GM12872 (cell line): ENCODE results near the gene UAP1L1.

Experiments used
- CTCF ChIP-seq: IDR thresholded peaks from 3 replicates; pipeline ENCODE4 v1.5.1; 2011; ENCODE audit warnings: low read depth, mild to moderate bottlenecking, low read length, moderate library complexity; ENCODE audit not compliant: insufficient read depth

UAP1L1 gene

GRCh38 chr9:137113385-137114159 is 36.3 kb downstream of the UAP1L1 start:
- TF ChIP-seq CTCF = no peak

- no peak for TF ChIP-seq CTCF
Measured at GRCh38 chr9:137114220-137114612, 36.9 kb downstream of the UAP1L1 start.

GRCh38 chr9:137114613-137115393 is 37.5 kb downstream of the UAP1L1 start, which contains the start of gene DPP7:
DPP7 (minus strand) TSS chr9:137114733; CDS start chr9:137114713, 20 bp downstream.
- no peak for TF ChIP-seq CTCF

GRCh38 chr9:137115394-137116026 is 38.2 kb downstream of the UAP1L1 start:
- TF ChIP-seq CTCF = no peak

GRCh38 chr9:137116027-137116507 is 38.8 kb downstream of the UAP1L1 start:
- no peak for TF ChIP-seq CTCF

GRCh38 chr9:137116728-137117127 is 39.4 kb downstream of the UAP1L1 start:
- TF ChIP-seq CTCF = no peak

GRCh38 chr9:137117269-137117731 is 40.0 kb downstream of the UAP1L1 start:
- TF ChIP-seq CTCF = no peak
